ENCODE data around the gene CLDN11. TPM values are rescaled to one million over a fixed set of nuclear protein-coding genes. Genes with fewer than 3 reads are reported as not detected.

CLDN11 gene
- total RNA-seq (under 1 TPM in 3 of 5 donors, not detected in 2; 0.51 to 0.76 (median 0.70) TPM), total RNA-seq (0 to 0.24 (median 0) reads per million in 29 experiments)
- total RNA-seq (2013), result not detected

DNA sequence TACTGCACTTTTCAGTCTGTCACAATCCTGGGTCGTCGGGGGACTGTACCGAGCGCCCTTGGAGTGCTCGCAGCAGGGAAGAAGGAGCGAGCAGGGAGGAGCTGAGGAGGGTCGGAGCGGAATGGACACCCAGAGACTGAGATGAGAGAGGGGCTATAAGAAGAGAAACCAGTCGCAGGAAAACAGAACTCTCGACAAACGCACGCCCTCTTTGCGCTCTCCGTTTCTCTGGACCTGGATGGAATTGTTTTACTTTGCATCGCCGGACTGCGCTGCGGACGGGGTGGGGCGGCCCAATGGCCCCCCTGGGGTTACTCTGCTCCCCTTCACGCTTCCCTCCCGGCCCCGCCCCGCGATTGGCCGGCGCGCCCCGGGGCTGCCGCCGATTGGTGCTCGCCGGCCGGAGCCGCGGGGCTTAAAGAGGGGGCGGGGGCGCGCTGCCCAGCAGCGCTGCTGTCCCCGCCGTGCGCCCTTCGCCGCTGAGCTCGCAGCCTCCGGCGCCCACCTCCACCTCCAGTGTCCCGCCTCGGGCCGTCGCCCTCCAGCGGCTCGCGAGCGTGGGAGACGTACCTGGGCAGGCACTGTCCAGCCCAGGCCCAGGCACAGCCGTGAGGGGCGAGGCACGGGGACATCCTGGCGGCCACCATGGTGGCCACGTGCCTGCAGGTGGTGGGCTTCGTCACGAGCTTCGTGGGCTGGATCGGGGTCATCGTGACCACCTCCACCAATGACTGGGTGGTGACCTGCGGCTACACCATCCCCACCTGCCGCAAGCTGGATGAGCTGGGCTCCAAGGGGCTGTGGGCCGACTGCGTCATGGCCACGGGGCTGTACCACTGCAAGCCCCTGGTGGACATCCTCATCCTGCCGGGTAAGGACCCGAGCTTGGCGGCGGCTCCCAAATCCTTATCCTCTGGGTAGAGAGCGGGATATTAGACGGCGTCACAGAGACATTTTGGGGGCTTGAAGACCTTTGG is at the start of gene CLDN11:
CLDN11 (plus strand) TSS at position 447 of the 977 bp plus-strand sequence; CDS start at position 646, 199 bp downstream.
- peaks cover 36 to 41% of the 10 kb centered on the region in 2 donors for H3K27me3 Mint-ChIP-seq
- Histone ChIP-seq H3K4me3 (ENCODE audit: control insufficient read depth in 1 of 2, extremely low read depth in 1 of 2, low read length in 1 of 2) (peak within 1 kb of the TSS in 1 of 2 donors; percentile 60), H3K9me3 (no peaks in the 10 kb centered on the region), H3K4me1 (ENCODE audit: control insufficient read depth in 1 of 2, extremely low read depth in 1 of 2, insufficient read depth in 2 of 2, low read length in 2 of 2) (peaks cover 0 to 19% of the 10 kb centered on the region in 2 experiments), H3K36me3 (ENCODE audit: control insufficient read depth in 2 of 2, extremely low read depth in 1 of 2, insufficient read depth in 1 of 2, low read length in 1 of 2) (no peaks in the 10 kb centered on the region), H3K27ac (ENCODE audit: low read length) (no peak within 1 kb of the TSS), H3K27me3 (replicated peaks in 1 of 2; ENCODE audit: control insufficient read depth in 2 of 2, extremely low read depth in 1 of 2, insufficient read depth in 2 of 2, low read length in 1 of 2) (peaks cover 12 to 40% of the 10 kb centered on the region in 2 experiments)
- ATAC-seq (replicated peaks in 1 of 4) (peak in 2 of 4 experiments; percentile 16 to 34), DNase-seq (no peak)
- WGBS (ENCODE audit: insufficient coverage), result 10% methylated on average over 74 of the region's 79 CpGs
- peaks cover 13 to 21% (median 19%) of the 10 kb centered on the region in 3 donors for H3K4me1 Mint-ChIP-seq
- ChIA-PET CTCF (interaction anchor here in 1 of 2 donors (0.5 kb wide), 1 partner anchor 110 kb away, joined by 10 read pairs; no protein-coding TSS in a partner anchor), POLR2A (no interaction called here)
- H3K27ac Mint-ChIP-seq, result peak within 1 kb of the TSS in 1 of 2 donors; percentile 77
- peak within 1 kb of the TSS; percentile 73 to 82 (median 79) for H3K4me3 Mint-ChIP-seq
- H3K36me3 Mint-ChIP-seq, result no peaks in the 10 kb centered on the region
- no peaks in the 10 kb centered on the region for H3K9me3 Mint-ChIP-seq

DNA sequence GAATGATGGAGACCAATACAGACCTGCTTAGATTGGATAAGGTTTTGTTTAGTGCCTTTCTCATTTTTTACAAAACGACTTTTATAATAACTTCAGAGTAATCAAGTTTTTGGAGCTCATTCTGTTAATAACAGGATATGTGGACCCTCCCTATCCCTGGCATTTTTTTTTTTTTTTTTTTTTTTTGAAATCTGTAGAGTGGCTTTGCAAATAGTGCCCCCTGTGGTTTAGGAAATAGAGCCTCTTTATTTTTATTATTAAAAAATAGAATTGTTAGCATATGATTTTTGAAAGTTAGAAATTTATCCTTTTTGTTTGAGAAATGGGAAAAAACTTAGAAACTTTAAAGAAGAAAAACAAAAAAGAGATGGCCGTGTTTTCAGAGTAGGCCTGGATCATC is 49.7 kb upstream of the CLDN11 start:
- H3K4me3 ChIP-seq (ENCODE audit: control insufficient read depth in 1 of 2, extremely low read depth in 1 of 2, low read length in 1 of 2), result no peak overlapping the region
- no peak for ATAC-seq (replicated peaks in 1 of 4)
- peak in 1 of 35 experiments; percentile 41 for DNase-seq
- ChIA-PET POLR2A (no interaction called here), CTCF (interaction anchor here (0.5 to 1.0 kb wide), 9 partner anchors 8 to 248 kb away, joined by 3 to 6 read pairs (median 3); no protein-coding TSS in a partner anchor)
- no peak overlapping the region for H3K27ac ChIP-seq (ENCODE audit: low read length)
- peaks cover 39 to 54% (median 50%) of the 10 kb centered on the region in 3 donors for H3K4me1 Mint-ChIP-seq
- WGBS (ENCODE audit: insufficient coverage), result 100% methylated on average over 1 of the region's 2 CpGs
- H3K27ac Mint-ChIP-seq, result no peak overlapping the region
- peaks cover 21% of the 10 kb centered on the region for H3K36me3 Mint-ChIP-seq
- no peak overlapping the region for H3K4me3 Mint-ChIP-seq
- peaks cover 6% of the 10 kb centered on the region for H3K9me3 ChIP-seq
- peaks cover 0 to 3% of the 10 kb centered on the region in 2 experiments for H3K4me1 ChIP-seq (ENCODE audit: control insufficient read depth in 1 of 2, extremely low read depth in 1 of 2, insufficient read depth in 2 of 2, low read length in 2 of 2)
- no peaks in the 10 kb centered on the region for H3K27me3 ChIP-seq (replicated peaks in 1 of 2; ENCODE audit: control insufficient read depth in 2 of 2, extremely low read depth in 1 of 2, insufficient read depth in 2 of 2, low read length in 1 of 2)
- H3K9me3 Mint-ChIP-seq, result peaks cover 0 to 3% (median 0%) of the 10 kb centered on the region in 3 donors
- H3K36me3 ChIP-seq (ENCODE audit: control insufficient read depth in 2 of 2, extremely low read depth in 1 of 2, insufficient read depth in 1 of 2, low read length in 1 of 2), result no peaks in the 10 kb centered on the region
- H3K27me3 Mint-ChIP-seq, result no peaks in the 10 kb centered on the region

DNA sequence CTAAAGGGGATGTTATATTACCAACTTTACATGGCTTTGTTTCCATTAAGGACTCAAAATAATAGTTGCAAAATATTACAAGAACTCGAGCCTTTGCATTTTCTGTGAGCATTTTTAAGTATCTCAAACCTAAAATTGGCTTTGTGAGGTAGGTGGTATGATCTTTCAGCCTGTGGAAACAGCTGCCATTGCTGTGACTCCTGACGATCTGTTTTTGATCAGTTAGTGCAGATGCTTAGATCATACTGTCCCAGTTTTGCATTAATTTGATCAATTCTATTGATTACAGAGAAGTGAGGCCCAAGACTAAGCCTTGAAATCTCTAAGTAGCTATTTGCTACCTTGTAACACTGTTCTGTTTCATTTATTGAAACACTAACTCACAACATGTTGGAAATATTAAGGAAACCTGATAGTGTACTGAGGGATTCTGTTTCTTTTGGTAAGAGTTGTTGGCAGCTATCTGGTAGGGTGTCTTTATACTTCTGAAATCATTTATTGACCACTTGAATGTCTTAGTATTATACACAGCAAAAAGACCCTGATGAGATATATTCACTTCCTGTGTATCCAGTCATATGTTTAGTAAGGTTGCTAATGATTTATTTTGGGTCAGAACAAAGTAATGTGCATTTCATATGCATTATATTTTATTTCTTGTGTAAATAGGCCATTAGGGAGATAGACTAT is 46.3 kb upstream of the CLDN11 start:
- H3K4me3 ChIP-seq (ENCODE audit: control insufficient read depth in 1 of 2, extremely low read depth in 1 of 2, low read length in 1 of 2), result no peak overlapping the region
- POLR2A ChIA-PET, result interaction anchor here in 1 of 2 donors (0.5 to 1.1 kb wide), 2 partner anchors 9 to 506 kb away, joined by 3 to 5 read pairs; no protein-coding TSS in a partner anchor
- WGBS (ENCODE audit: insufficient coverage), result no CpG with 5 or more reads among the region's 2 CpGs
- peaks cover 11% of the 10 kb centered on the region for H3K36me3 Mint-ChIP-seq
- DNase-seq (no peak), ATAC-seq (replicated peaks in 1 of 4) (peak in 1 of 4 experiments; percentile 17)
- H3K27ac Mint-ChIP-seq, result peak overlapping the region in 1 of 2 donors; percentile 49
- H3K9me3 Mint-ChIP-seq, result no peaks in the 10 kb centered on the region
- no peaks in the 10 kb centered on the region for H3K27me3 Mint-ChIP-seq
- peaks cover 0 to 3% of the 10 kb centered on the region in 2 experiments for H3K4me1 ChIP-seq (ENCODE audit: control insufficient read depth in 1 of 2, extremely low read depth in 1 of 2, insufficient read depth in 2 of 2, low read length in 2 of 2)
- H3K27me3 ChIP-seq (replicated peaks in 1 of 2; ENCODE audit: control insufficient read depth in 2 of 2, extremely low read depth in 1 of 2, insufficient read depth in 2 of 2, low read length in 1 of 2), result no peaks in the 10 kb centered on the region
- peaks cover 0 to 6% of the 10 kb centered on the region in 2 donors for H3K36me3 ChIP-seq (ENCODE audit: control insufficient read depth in 2 of 2, extremely low read depth in 1 of 2, insufficient read depth in 1 of 2, low read length in 1 of 2)
- CTCF ChIA-PET, result interaction anchor here in 1 of 2 donors (0.6 kb wide), 1 partner anchor 158 kb away, joined by 3 read pairs; no protein-coding TSS in a partner anchor
- no peak overlapping the region for H3K4me3 Mint-ChIP-seq
- H3K9me3 ChIP-seq, result no peaks in the 10 kb centered on the region
- H3K27ac ChIP-seq (ENCODE audit: low read length), result no peak overlapping the region
- peaks cover 40 to 60% (median 55%) of the 10 kb centered on the region in 3 donors for H3K4me1 Mint-ChIP-seq

DNA sequence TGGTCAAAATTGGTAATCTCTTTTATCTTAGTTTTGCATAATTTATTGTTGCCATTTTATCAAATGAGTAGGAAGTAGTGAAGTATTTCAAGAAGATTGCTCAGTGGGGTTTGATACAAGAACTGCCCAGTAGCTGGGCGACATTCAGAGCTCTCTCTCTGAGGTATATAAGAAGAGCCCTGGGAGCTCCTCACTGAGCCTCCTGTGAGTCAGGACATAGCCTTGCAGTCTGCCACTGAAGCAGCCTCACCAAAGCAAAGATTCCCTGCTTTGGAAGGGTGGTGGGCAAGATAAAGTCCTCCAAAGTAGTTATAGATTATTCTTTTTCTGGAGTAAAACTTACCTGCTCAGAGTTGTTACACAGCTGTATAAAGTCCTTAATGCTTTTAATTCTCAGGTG is 35.1 kb upstream of the CLDN11 start:
- CTCF ChIA-PET, result interaction anchor here in 1 of 2 donors (0.9 kb wide), 1 partner anchor 9 kb away, joined by 5 read pairs; no protein-coding TSS in a partner anchor
- Mint-ChIP-seq H3K9me3 (no peaks in the 10 kb centered on the region), H3K4me3 (no peak overlapping the region), H3K4me1 (peaks cover 11 to 19% (median 14%) of the 10 kb centered on the region in 3 donors), H3K36me3 (peaks cover 48% of the 10 kb centered on the region), H3K27me3 (no peaks in the 10 kb centered on the region), H3K27ac (peak overlapping the region in 1 of 2 donors; percentile 8)
- POLR2A ChIA-PET, result interaction anchor here (0.7 to 1.2 kb wide), 2 partner anchors 8 to 30 kb away, joined by 3 to 9 read pairs; no protein-coding TSS in a partner anchor
- no CpG with 5 or more reads among the region's 1 CpG for WGBS (ENCODE audit: insufficient coverage)
- Histone ChIP-seq H3K4me1 (ENCODE audit: control insufficient read depth in 1 of 2, extremely low read depth in 1 of 2, insufficient read depth in 2 of 2, low read length in 2 of 2) (no peaks in the 10 kb centered on the region), H3K4me3 (ENCODE audit: control insufficient read depth in 1 of 2, extremely low read depth in 1 of 2, low read length in 1 of 2) (no peak overlapping the region), H3K27ac (ENCODE audit: low read length) (no peak overlapping the region), H3K9me3 (no peaks in the 10 kb centered on the region), H3K36me3 (ENCODE audit: control insufficient read depth in 2 of 2, extremely low read depth in 1 of 2, insufficient read depth in 1 of 2, low read length in 1 of 2) (peaks cover 5 to 34% of the 10 kb centered on the region in 2 donors), H3K27me3 (replicated peaks in 1 of 2; ENCODE audit: control insufficient read depth in 2 of 2, extremely low read depth in 1 of 2, insufficient read depth in 2 of 2, low read length in 1 of 2) (no peaks in the 10 kb centered on the region)
- no peak for ATAC-seq (replicated peaks in 1 of 4)
- no peak for DNase-seq

DNA sequence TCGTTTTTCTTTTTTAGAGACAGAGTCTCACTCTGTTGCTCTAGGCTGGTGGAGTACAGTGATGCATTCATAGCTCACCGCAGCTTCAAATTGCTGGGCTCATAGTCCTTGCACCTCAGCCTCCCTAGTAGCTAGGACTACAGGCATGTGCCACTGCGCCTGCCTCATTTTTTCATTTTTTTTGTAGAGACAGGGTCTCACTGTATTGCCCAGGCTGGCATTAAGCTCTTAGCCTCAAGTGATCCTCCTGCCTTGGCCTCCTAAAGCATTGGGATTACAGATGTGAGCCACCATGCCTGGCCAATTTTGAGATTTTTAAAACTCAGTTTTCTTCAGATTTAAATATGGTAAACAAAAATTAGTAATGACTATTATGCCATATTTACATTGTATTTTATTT is 32.2 kb upstream of the CLDN11 start:
- Histone ChIP-seq H3K36me3 (ENCODE audit: control insufficient read depth in 2 of 2, extremely low read depth in 1 of 2, insufficient read depth in 1 of 2, low read length in 1 of 2) (peaks cover 2 to 37% of the 10 kb centered on the region in 2 donors), H3K4me3 (ENCODE audit: control insufficient read depth in 1 of 2, extremely low read depth in 1 of 2, low read length in 1 of 2) (no peak overlapping the region), H3K4me1 (ENCODE audit: control insufficient read depth in 1 of 2, extremely low read depth in 1 of 2, insufficient read depth in 2 of 2, low read length in 2 of 2) (no peaks in the 10 kb centered on the region), H3K27me3 (replicated peaks in 1 of 2; ENCODE audit: control insufficient read depth in 2 of 2, extremely low read depth in 1 of 2, insufficient read depth in 2 of 2, low read length in 1 of 2) (no peaks in the 10 kb centered on the region), H3K27ac (ENCODE audit: low read length) (no peak overlapping the region), H3K9me3 (no peaks in the 10 kb centered on the region)
- WGBS (ENCODE audit: insufficient coverage), result 83% methylated on average over 2 of the region's 3 CpGs
- DNase-seq (no peak), ATAC-seq (replicated peaks in 1 of 4) (no peak)
- ChIA-PET CTCF (interaction anchor here in 1 of 2 donors (0.5 to 1.2 kb wide), 2 partner anchors 26 to 669 kb away, joined by 3 to 6 read pairs; no protein-coding TSS in a partner anchor), POLR2A (interaction anchor here in 1 of 2 donors (0.6 to 2.1 kb wide), 2 partner anchors 28 to 577 kb away, joined by 6 to 7 read pairs; partner anchors contain the start of gene SKIL)
- Mint-ChIP-seq H3K4me1 (peaks cover 10 to 11% (median 10%) of the 10 kb centered on the region in 3 donors), H3K27me3 (no peaks in the 10 kb centered on the region), H3K27ac (no peak overlapping the region), H3K9me3 (no peaks in the 10 kb centered on the region), H3K4me3 (no peak overlapping the region), H3K36me3 (peaks cover 53% of the 10 kb centered on the region)
